Measurements from ENCODE around the gene PLD5.

The PLD5 gene

GRCh38 chr1:242428399-242429190 lies 95.9 kb downstream of the PLD5 start:
- Histone ChIP-seq H3K27ac (ENCODE audit: low read depth, low read length) (no peak overlapping the region), H3K4me3 (ENCODE audit: low read depth in 1 of 5, low read length in 5 of 5) (no peak overlapping the region), H3K9me3 (ENCODE audit: control insufficient read depth in 5 of 5, low read length in 5 of 5) (peaks cover 0 to 6% (median 0%) of the 10 kb centered on the region in 5 donors), H3K36me3 (ENCODE audit: control insufficient read depth in 5 of 5, insufficient read depth in 5 of 5, low read length in 5 of 5) (no peaks in the 10 kb centered on the region), H3K9ac (ENCODE audit: low read length in 5 of 5) (no peak overlapping the region), H3K27me3 (ENCODE audit: control insufficient read depth in 5 of 5, insufficient read depth in 4 of 5, low read length in 5 of 5) (no peaks in the 10 kb centered on the region), H3K4me1 (ENCODE audit: control insufficient read depth in 5 of 5, insufficient read depth in 5 of 5, low read length in 5 of 5) (no peaks in the 10 kb centered on the region)

GRCh38 chr1:242427519-242427918 lies 97.0 kb downstream of the PLD5 start:
- Histone ChIP-seq H3K4me1 (ENCODE audit: control insufficient read depth in 5 of 5, insufficient read depth in 5 of 5, low read length in 5 of 5) (no peaks in the 10 kb centered on the region), H3K36me3 (ENCODE audit: control insufficient read depth in 5 of 5, insufficient read depth in 5 of 5, low read length in 5 of 5) (no peaks in the 10 kb centered on the region), H3K9ac (ENCODE audit: low read length in 5 of 5) (no peak overlapping the region), H3K9me3 (ENCODE audit: control insufficient read depth in 5 of 5, low read length in 5 of 5) (peaks cover 0 to 6% (median 0%) of the 10 kb centered on the region in 5 donors), H3K4me3 (ENCODE audit: low read depth in 1 of 5, low read length in 5 of 5) (no peak overlapping the region), H3K27me3 (ENCODE audit: control insufficient read depth in 5 of 5, insufficient read depth in 4 of 5, low read length in 5 of 5) (peaks cover 0 to 3% (median 0%) of the 10 kb centered on the region in 5 donors), H3K27ac (ENCODE audit: low read depth, low read length) (no peak overlapping the region)

DNA sequence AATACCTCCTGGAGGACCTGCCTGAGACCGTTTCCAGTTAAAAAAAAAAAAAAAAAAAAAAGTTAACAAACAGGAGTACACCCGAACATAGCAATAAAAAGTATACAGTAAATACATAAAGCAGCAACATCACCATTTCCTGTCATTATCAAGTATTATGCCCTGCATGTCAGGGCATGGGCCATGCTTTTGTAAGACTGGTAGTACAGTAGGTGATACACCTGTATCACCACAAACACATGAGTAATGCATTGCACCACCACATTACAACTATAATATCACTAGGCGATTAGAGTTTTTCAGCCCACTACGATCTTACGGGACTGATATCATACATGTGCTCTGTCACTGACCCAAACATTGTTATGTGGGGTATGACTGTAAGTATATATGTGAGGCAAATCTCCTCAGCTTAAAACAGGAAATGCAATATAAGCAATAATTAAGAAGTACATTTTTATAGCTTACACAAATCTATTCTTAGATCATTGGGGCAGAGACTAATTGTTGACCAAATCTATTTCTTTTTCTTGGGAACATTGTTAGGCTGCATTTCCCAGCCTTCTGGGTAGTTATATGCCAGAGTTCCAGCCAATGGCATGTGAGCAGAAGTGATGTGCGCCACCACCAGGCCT lies 98.1 kb downstream of the PLD5 start:
- H3K27ac ChIP-seq (ENCODE audit: low read depth, low read length), result no peak overlapping the region
- no peak overlapping the region for H3K4me3 ChIP-seq (ENCODE audit: low read depth in 1 of 5, low read length in 5 of 5)
- no peaks in the 10 kb centered on the region for H3K9me3 ChIP-seq (ENCODE audit: control insufficient read depth in 5 of 5, low read length in 5 of 5)
- H3K4me1 ChIP-seq (ENCODE audit: control insufficient read depth in 5 of 5, insufficient read depth in 5 of 5, low read length in 5 of 5), result no peaks in the 10 kb centered on the region
- H3K9ac ChIP-seq (ENCODE audit: low read length in 5 of 5), result no peak overlapping the region
- peaks cover 0 to 3% (median 0%) of the 10 kb centered on the region in 5 donors for H3K27me3 ChIP-seq (ENCODE audit: control insufficient read depth in 5 of 5, insufficient read depth in 4 of 5, low read length in 5 of 5)
- no peaks in the 10 kb centered on the region for H3K36me3 ChIP-seq (ENCODE audit: control insufficient read depth in 5 of 5, insufficient read depth in 5 of 5, low read length in 5 of 5)

- H3K36me3 ChIP-seq (ENCODE audit: control insufficient read depth in 5 of 5, insufficient read depth in 5 of 5, low read length in 5 of 5), result no peaks in the 10 kb centered on the region
- H3K4me3 ChIP-seq (ENCODE audit: low read depth in 1 of 5, low read length in 5 of 5), result no peak overlapping the region
- peaks cover 0 to 3% (median 0%) of the 10 kb centered on the region in 5 donors for H3K27me3 ChIP-seq (ENCODE audit: control insufficient read depth in 5 of 5, insufficient read depth in 4 of 5, low read length in 5 of 5)
- no peak overlapping the region for H3K27ac ChIP-seq (ENCODE audit: low read depth, low read length)
- no peaks in the 10 kb centered on the region for H3K9me3 ChIP-seq (ENCODE audit: control insufficient read depth in 5 of 5, low read length in 5 of 5)
- no peak overlapping the region for H3K9ac ChIP-seq (ENCODE audit: low read length in 5 of 5)
- no peaks in the 10 kb centered on the region for H3K4me1 ChIP-seq (ENCODE audit: control insufficient read depth in 5 of 5, insufficient read depth in 5 of 5, low read length in 5 of 5)
These were observed 99.3 kb downstream of the PLD5 start for GRCh38 chr1:242425232-242425631.

DNA sequence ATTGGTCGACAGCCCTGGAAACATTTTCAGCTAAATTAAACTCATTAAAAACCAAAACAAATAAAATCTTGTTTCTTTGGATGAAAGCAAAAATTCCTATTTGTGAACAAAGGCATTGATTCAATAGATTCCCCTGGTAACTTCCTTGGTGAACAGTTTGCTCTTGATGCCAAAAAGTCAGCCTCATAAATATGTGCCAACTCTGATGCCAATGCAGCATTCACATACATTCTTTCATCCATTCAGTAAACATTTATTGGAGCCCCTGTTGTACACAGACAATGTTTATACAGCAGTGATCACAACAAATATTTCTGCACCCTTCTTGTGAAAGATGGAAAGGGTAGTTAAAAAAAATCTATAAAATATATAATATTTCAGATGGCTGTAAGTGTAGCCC lies 107.8 kb downstream of the PLD5 start:
- H3K4me3 ChIP-seq (ENCODE audit: low read depth in 1 of 5, low read length in 5 of 5), result no peak overlapping the region
- H3K9ac ChIP-seq (ENCODE audit: low read length in 5 of 5), result no peak overlapping the region
- H3K4me1 ChIP-seq (ENCODE audit: control insufficient read depth in 5 of 5, insufficient read depth in 5 of 5, low read length in 5 of 5), result no peaks in the 10 kb centered on the region
- H3K27me3 ChIP-seq (ENCODE audit: control insufficient read depth in 5 of 5, insufficient read depth in 4 of 5, low read length in 5 of 5), result peaks cover 0 to 4% (median 0%) of the 10 kb centered on the region in 5 donors
- H3K36me3 ChIP-seq (ENCODE audit: control insufficient read depth in 5 of 5, insufficient read depth in 5 of 5, low read length in 5 of 5), result no peaks in the 10 kb centered on the region
- no peak overlapping the region for H3K27ac ChIP-seq (ENCODE audit: low read depth, low read length)
- H3K9me3 ChIP-seq (ENCODE audit: control insufficient read depth in 5 of 5, low read length in 5 of 5), result no peaks in the 10 kb centered on the region

GRCh38 chr1:242412921-242413320 lies 111.6 kb downstream of the PLD5 start:
- H3K36me3 ChIP-seq (ENCODE audit: control insufficient read depth in 5 of 5, insufficient read depth in 5 of 5, low read length in 5 of 5), result no peaks in the 10 kb centered on the region
- no peak overlapping the region for H3K4me3 ChIP-seq (ENCODE audit: low read depth in 1 of 5, low read length in 5 of 5)
- H3K9ac ChIP-seq (ENCODE audit: low read length in 5 of 5), result no peak overlapping the region
- no peak overlapping the region for H3K27ac ChIP-seq (ENCODE audit: low read depth, low read length)
- H3K9me3 ChIP-seq (ENCODE audit: control insufficient read depth in 5 of 5, low read length in 5 of 5), result no peaks in the 10 kb centered on the region
- H3K4me1 ChIP-seq (ENCODE audit: control insufficient read depth in 5 of 5, insufficient read depth in 5 of 5, low read length in 5 of 5), result no peaks in the 10 kb centered on the region
- H3K27me3 ChIP-seq (ENCODE audit: control insufficient read depth in 5 of 5, insufficient read depth in 4 of 5, low read length in 5 of 5), result peaks cover 0 to 4% (median 0%) of the 10 kb centered on the region in 5 donors

DNA sequence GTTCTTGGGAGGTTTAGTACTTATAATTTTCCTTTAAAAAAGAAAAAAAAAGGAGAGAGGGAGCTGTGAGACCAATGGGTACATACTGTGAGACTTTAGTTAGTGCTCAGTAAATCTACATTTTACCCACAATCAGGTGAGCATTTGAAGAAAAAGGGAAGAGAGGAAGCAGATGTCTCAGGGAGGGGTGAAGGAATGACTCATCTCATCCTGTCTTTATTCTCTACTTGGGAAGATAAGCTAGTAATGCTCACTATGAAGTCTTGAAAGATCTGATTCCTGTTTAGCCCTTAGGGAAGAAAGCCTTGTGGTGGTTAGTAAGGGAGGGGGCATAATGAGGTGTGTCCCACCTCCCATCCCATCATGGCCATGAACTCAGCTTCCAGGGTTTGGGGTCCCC lies 112.6 kb downstream of the PLD5 start:
- Histone ChIP-seq H3K9ac (ENCODE audit: low read length in 5 of 5) (no peak overlapping the region), H3K4me1 (ENCODE audit: control insufficient read depth in 5 of 5, insufficient read depth in 5 of 5, low read length in 5 of 5) (no peaks in the 10 kb centered on the region), H3K27me3 (ENCODE audit: control insufficient read depth in 5 of 5, insufficient read depth in 4 of 5, low read length in 5 of 5) (no peaks in the 10 kb centered on the region), H3K36me3 (ENCODE audit: control insufficient read depth in 5 of 5, insufficient read depth in 5 of 5, low read length in 5 of 5) (no peaks in the 10 kb centered on the region), H3K27ac (ENCODE audit: low read depth, low read length) (no peak overlapping the region), H3K9me3 (ENCODE audit: control insufficient read depth in 5 of 5, low read length in 5 of 5) (no peaks in the 10 kb centered on the region), H3K4me3 (ENCODE audit: low read depth in 1 of 5, low read length in 5 of 5) (no peak overlapping the region)

- H3K9me3 ChIP-seq (ENCODE audit: control insufficient read depth in 5 of 5, low read length in 5 of 5), result no peaks in the 10 kb centered on the region
- H3K4me3 ChIP-seq (ENCODE audit: low read depth in 1 of 5, low read length in 5 of 5), result no peak overlapping the region
- no peaks in the 10 kb centered on the region for H3K27me3 ChIP-seq (ENCODE audit: control insufficient read depth in 5 of 5, insufficient read depth in 4 of 5, low read length in 5 of 5)
- H3K9ac ChIP-seq (ENCODE audit: low read length in 5 of 5), result no peak overlapping the region
- no peaks in the 10 kb centered on the region for H3K4me1 ChIP-seq (ENCODE audit: control insufficient read depth in 5 of 5, insufficient read depth in 5 of 5, low read length in 5 of 5)
- H3K36me3 ChIP-seq (ENCODE audit: control insufficient read depth in 5 of 5, insufficient read depth in 5 of 5, low read length in 5 of 5), result no peaks in the 10 kb centered on the region
- H3K27ac ChIP-seq (ENCODE audit: low read depth, low read length), result no peak overlapping the region
These were observed 118.5 kb downstream of the PLD5 start for GRCh38 chr1:242405947-242406346.

DNA sequence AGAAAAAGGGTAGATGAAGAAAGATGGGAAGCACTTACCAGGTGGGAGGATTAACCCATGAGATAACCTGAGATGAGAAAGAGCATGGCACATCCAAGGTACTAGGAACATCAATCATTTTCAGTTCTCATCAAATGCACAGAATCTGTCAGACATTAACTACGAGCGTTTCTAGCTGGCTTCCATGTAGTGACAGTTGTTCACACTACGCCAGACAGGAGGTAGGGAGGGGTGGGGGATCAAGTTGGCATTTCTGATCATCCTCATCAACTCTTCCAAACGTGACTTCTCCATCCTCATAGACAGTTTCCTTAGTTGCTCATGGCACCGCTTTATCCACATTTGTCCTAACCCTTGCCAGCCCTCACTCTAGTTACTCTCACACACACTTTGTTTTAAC lies 120.2 kb downstream of the PLD5 start:
- no peak overlapping the region for H3K27ac ChIP-seq (ENCODE audit: low read depth, low read length)
- no peak overlapping the region for H3K4me3 ChIP-seq (ENCODE audit: low read depth in 1 of 5, low read length in 5 of 5)
- H3K27me3 ChIP-seq (ENCODE audit: control insufficient read depth in 5 of 5, insufficient read depth in 4 of 5, low read length in 5 of 5), result no peaks in the 10 kb centered on the region
- H3K9ac ChIP-seq (ENCODE audit: low read length in 5 of 5), result no peak overlapping the region
- no peaks in the 10 kb centered on the region for H3K9me3 ChIP-seq (ENCODE audit: control insufficient read depth in 5 of 5, low read length in 5 of 5)
- no peaks in the 10 kb centered on the region for H3K4me1 ChIP-seq (ENCODE audit: control insufficient read depth in 5 of 5, insufficient read depth in 5 of 5, low read length in 5 of 5)
- H3K36me3 ChIP-seq (ENCODE audit: control insufficient read depth in 5 of 5, insufficient read depth in 5 of 5, low read length in 5 of 5), result no peaks in the 10 kb centered on the region

DNA sequence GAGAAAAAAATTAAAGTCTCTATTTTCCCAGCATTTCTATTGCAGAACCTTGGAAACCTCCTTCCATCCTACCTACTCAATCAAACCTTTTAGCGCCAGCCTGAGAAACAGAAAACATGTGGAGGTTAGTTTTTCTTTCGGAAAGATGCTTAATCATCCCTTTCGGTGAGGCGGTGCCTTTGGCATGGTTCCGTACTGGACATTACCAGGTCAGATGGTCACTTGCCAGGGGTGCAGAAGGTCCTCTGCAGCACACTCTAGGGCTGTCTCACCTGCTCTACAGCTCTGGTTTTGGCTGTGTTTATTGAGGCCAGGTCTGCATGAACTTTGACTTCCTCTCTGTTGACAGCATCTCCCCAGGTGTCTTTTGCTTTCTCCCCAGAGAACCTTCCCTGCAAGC lies 121.5 kb downstream of the PLD5 start:
- Histone ChIP-seq H3K27ac (ENCODE audit: low read depth, low read length) (no peak overlapping the region), H3K4me1 (ENCODE audit: control insufficient read depth in 5 of 5, insufficient read depth in 5 of 5, low read length in 5 of 5) (no peaks in the 10 kb centered on the region), H3K9ac (ENCODE audit: low read length in 5 of 5) (no peak overlapping the region), H3K36me3 (ENCODE audit: control insufficient read depth in 5 of 5, insufficient read depth in 5 of 5, low read length in 5 of 5) (no peaks in the 10 kb centered on the region), H3K9me3 (ENCODE audit: control insufficient read depth in 5 of 5, low read length in 5 of 5) (no peaks in the 10 kb centered on the region), H3K27me3 (ENCODE audit: control insufficient read depth in 5 of 5, insufficient read depth in 4 of 5, low read length in 5 of 5) (no peaks in the 10 kb centered on the region), H3K4me3 (ENCODE audit: low read depth in 1 of 5, low read length in 5 of 5) (no peak overlapping the region)
